B cell (primary cell): Measurements from ENCODE around the gene LIPA. TPM values are rescaled to one million over a fixed set of nuclear protein-coding genes. Genes with fewer than 3 reads are reported as not detected.

Source experiments
- ATAC-seq: fragments of 200-7000 bp; cut with Tn5 transposase; one replicate; pipeline ENCODE4 v1.10.0; 2021; ENCODE audit warnings: low read depth, mild to moderate bottlenecking, moderate number of reproducible peaks, moderate library complexity
- CTCF ChIA-PET: fragments of 350-600 bp; sonication (Branson Sonifier 250); formaldehyde crosslinking; loops from one replicate; lab custom pipeline; 2021; ENCODE audit warnings: antibody characterized with exemption, inconsistent platforms; lab: Charles Lee
- POLR2A ChIA-PET: fragments of 350-600 bp; sonication (Branson Sonifier 250); formaldehyde crosslinking; loops from one replicate; lab custom pipeline; 2021; ENCODE audit warnings: antibody characterized with exemption; lab: Charles Lee
- DNase-seq: peaks from one replicate; pipeline ENCODE4 v3.0.0; 2013
- H2AFZ ChIP-seq: 2 replicates; pipeline ENCODE4 v1.6.1; 2012; ENCODE audit warnings: mild to moderate bottlenecking, low read depth, low read length; ENCODE audit not compliant: insufficient read depth, poor library complexity, severe bottlenecking
- H3K27ac ChIP-seq, 2 donors: 1 replicate in 1 of 2; 2 replicates in 1 of 2; pipeline ENCODE4 v1.5.1; 2012 to 2013; ENCODE audit warnings: low read length in 2 of 2, mild to moderate bottlenecking in 2 of 2, moderate library complexity in 1 of 2
- H3K27me3 ChIP-seq, 4 experiments: fragments of 200-600 bp in 1 of 4; sonication (generic) in 1 of 4; replicated peaks in 1 of 4; 1 replicate in 2 of 4; 2 replicates in 2 of 4; pipeline versions ENCODE4 v1.6.1 to v1.7.0; 2013 to 2016; ENCODE audit warnings: low read length in 3 of 4, mild to moderate bottlenecking in 2 of 4, mixed read lengths in 1 of 4, moderate library complexity in 1 of 4; ENCODE audit not compliant: insufficient read depth in 4 of 4, control insufficient read depth in 3 of 4; ENCODE audit errors: control extremely low read depth in 1 of 4
- H3K36me3 ChIP-seq, 2 experiments: replicated peaks in 1 of 2; 1 replicate in 1 of 2; 2 replicates in 1 of 2; pipeline versions ENCODE4 v1.6.1 to v1.7.1; 2013; ENCODE audit warnings: low read length in 1 of 2; ENCODE audit not compliant: insufficient read depth in 2 of 2, control insufficient read depth in 1 of 2; ENCODE audit errors: control extremely low read depth in 1 of 2, extremely low read depth in 1 of 2
- H3K4me1 ChIP-seq, 2 donors: fragments of 200-600 bp in 1 of 2; sonication (generic) in 1 of 2; 1 replicate in 1 of 2; 2 replicates in 1 of 2; pipeline versions ENCODE4 v1.5.1 to v1.6.1; 2013 to 2017; ENCODE audit warnings: low read length in 2 of 2; ENCODE audit not compliant: control insufficient read depth in 2 of 2, insufficient read depth in 2 of 2
- H3K4me2 ChIP-seq: replicated peaks from 2 replicates; pipeline ENCODE3; 2012; ENCODE audit warnings: mild to moderate bottlenecking, low read depth, low read length; ENCODE audit not compliant: poor library complexity, severe bottlenecking
- H3K4me3 ChIP-seq, 5 experiments: fragments of 200-600 bp in 1 of 5; sonication (generic) in 1 of 5; 1 replicate in 3 of 5; 2 replicates in 2 of 5; pipeline versions ENCODE4 v1.5.1 to v1.7.0; 2011 to 2016; ENCODE audit warnings: low read length in 4 of 5, mild to moderate bottlenecking in 4 of 5, low read depth in 2 of 5, control low read depth in 1 of 5, moderate library complexity in 1 of 5; ENCODE audit not compliant: insufficient read depth in 1 of 5; ENCODE audit errors: control extremely low read depth in 1 of 5, extremely low read depth in 1 of 5
- H3K79me2 ChIP-seq: fragments of 200-600 bp; sonication (generic); one replicate; pipeline ENCODE4 v1.6.0; 2016; ENCODE audit warnings: low read length; ENCODE audit not compliant: control insufficient read depth, insufficient read depth
- H3K9ac ChIP-seq: fragments of 200-600 bp; sonication (generic); 2 replicates; pipeline ENCODE4 v1.6.1; 2017; ENCODE audit warnings: mild to moderate bottlenecking, low read length, moderate library complexity
- H3K9me3 ChIP-seq, 3 donors: one replicate each; pipeline versions ENCODE4 v1.6.1 to v1.7.1; 2013; ENCODE audit warnings: low read length in 2 of 3; ENCODE audit not compliant: control insufficient read depth in 2 of 3, insufficient read depth in 1 of 3; ENCODE audit errors: control extremely low read depth in 1 of 3
- H4K20me1 ChIP-seq: 2 replicates; pipeline ENCODE4 v1.6.0; 2012; ENCODE audit warnings: mild to moderate bottlenecking, low read length; ENCODE audit not compliant: insufficient read depth, control insufficient read depth, poor library complexity, severe bottlenecking
- H3K27ac Mint-ChIP-seq: one replicate; pipeline ENCODE4 v1.8.0; 2021; ENCODE audit warnings: mixed read lengths
- H3K27me3 Mint-ChIP-seq: one replicate; pipeline ENCODE4 v1.8.0; 2021; ENCODE audit warnings: mixed read lengths
- H3K4me1 Mint-ChIP-seq: one replicate; pipeline ENCODE4 v1.8.0; 2021; ENCODE audit warnings: mixed read lengths
- H3K4me3 Mint-ChIP-seq: one replicate; pipeline ENCODE4 v1.8.0; 2021; ENCODE audit warnings: mixed read lengths
- H3K9me3 Mint-ChIP-seq: one replicate; pipeline ENCODE4 v1.8.0; 2022; ENCODE audit warnings: mixed read lengths; ENCODE audit not compliant: insufficient read depth
- EZH2 ChIP-seq: IDR thresholded peaks from 2 replicates; pipeline ENCODE4 v1.6.1; 2012; ENCODE audit warnings: borderline replicate concordance, low read depth, mild to moderate bottlenecking, moderate library complexity, low read length; ENCODE audit not compliant: insufficient read depth, poor library complexity, severe bottlenecking
- WGBS: methylation state at CpG from one replicate; pipeline ENCODE4 v1.1.5; 2013; ENCODE audit warnings: missing lambda C conversion rate; ENCODE audit not compliant: insufficient coverage; 5-methylcytosine and 5-hydroxymethylcytosine counted together
- intact Hi-C: fragments of 100-400 bp; cut with micrococcal nuclease; formaldehyde crosslinking; loops from one replicate; pipeline ENCODE4 v1.10.0; 2022
- polyA plus RNA-seq: library from polyadenylated mRNA; depleted of rRNA; stranded (reverse); fragments of >200 nt; gene quantifications from 2 replicates; pipeline ENCODE4 v1.2.3, GENCODE V29; 2012
- total RNA-seq, 2 donors: library from RNA; stranded (reverse); fragments of 120-200 nt in 1 of 2; gene quantifications; 1 replicate in 1 of 2; 2 replicates in 1 of 2; pipeline versions ENCODE4 v1.2.3 to v1.2.4, GENCODE V29; 2013 to 2022
- TF ChIP-seq, protein P1 (sequence below): fragments of 200-600 bp; IDR thresholded peaks from one replicate; pipeline ENCODE4 v1.8.0; 2022; ENCODE audit warnings: antibody characterized with exemption, mild to moderate bottlenecking

Gene LIPA
- total and polyA plus RNA-seq, 2 donors (not counting 1 experiment from before 2014, with no cell fraction given) = 16.4 to 36.5 TPM

DNA sequence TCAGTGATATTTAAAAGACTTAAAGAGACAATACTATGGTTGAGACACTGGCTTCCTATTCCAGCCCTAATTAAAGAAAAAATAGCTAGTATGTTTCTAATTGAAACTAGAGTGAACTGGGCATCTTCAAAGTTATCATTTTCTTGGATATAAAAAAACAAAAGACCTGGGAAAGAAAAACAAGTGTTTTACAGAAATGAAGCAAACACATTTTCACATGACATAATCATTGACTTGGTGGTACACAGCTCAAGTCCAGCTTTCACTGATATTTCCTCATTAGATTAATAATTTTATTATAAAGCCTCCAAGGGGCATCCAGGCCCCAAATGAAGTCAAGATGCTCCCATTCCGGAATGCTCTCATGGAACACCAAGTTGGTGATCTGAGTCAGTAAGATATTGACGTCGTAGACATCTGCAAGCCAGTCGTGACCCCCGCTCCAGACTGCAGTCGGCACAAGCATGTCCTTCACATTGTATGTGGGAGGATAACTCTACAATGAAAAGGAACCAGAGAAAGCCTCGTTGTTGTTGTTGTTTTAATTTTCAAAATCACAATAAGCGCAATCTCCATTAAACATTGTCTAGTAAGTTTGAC is 36.9 kb downstream of the LIPA start:
- peaks cover 9 to 11% of the 10 kb centered on the region in 2 donors for H3K4me1 ChIP-seq
- Mint-ChIP-seq H3K4me3 (no peak overlapping the region), H3K27me3 (peaks cover 17% of the 10 kb centered on the region), H3K27ac (no peak overlapping the region), H3K9me3 (no peaks in the 10 kb centered on the region), H3K4me1 (peaks cover 12% of the 10 kb centered on the region)
- H3K27ac ChIP-seq = no peak overlapping the region
- no peak overlapping the region for H3K4me3 ChIP-seq
- ATAC-seq (no peak), DNase-seq (no peak)
- H3K9me3 ChIP-seq = no peaks in the 10 kb centered on the region
- POLR2A ChIA-PET = no interaction called here
- H4K20me1 ChIP-seq = no peaks in the 10 kb centered on the region
- H3K4me2 ChIP-seq = no peak overlapping the region
- CTCF ChIA-PET = interaction anchor here (0.7 to 7.3 kb wide), 26 partner anchors 8 to 650 kb away, joined by 3 to 95 read pairs (median 6); partner anchors contain the start of genes CH25H, FAS and LIPA
- no peak overlapping the region for H3K9ac ChIP-seq
- no peak overlapping the region for H2AFZ ChIP-seq
- H3K79me2 ChIP-seq = no peaks in the 10 kb centered on the region
- WGBS = 95% methylated on average over 6 of the region's 8 CpGs
- TF ChIP-seq EZH2 = no peak
- TF ChIP-seq, protein P1, sequence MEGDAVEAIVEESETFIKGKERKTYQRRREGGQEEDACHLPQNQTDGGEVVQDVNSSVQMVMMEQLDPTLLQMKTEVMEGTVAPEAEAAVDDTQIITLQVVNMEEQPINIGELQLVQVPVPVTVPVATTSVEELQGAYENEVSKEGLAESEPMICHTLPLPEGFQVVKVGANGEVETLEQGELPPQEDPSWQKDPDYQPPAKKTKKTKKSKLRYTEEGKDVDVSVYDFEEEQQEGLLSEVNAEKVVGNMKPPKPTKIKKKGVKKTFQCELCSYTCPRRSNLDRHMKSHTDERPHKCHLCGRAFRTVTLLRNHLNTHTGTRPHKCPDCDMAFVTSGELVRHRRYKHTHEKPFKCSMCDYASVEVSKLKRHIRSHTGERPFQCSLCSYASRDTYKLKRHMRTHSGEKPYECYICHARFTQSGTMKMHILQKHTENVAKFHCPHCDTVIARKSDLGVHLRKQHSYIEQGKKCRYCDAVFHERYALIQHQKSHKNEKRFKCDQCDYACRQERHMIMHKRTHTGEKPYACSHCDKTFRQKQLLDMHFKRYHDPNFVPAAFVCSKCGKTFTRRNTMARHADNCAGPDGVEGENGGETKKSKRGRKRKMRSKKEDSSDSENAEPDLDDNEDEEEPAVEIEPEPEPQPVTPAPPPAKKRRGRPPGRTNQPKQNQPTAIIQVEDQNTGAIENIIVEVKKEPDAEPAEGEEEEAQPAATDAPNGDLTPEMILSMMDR = no peak
- intact Hi-C loops = no loop called here
- peaks cover 4 to 14% of the 10 kb centered on the region in 2 experiments for H3K36me3 ChIP-seq
- peaks cover 0 to 16% (median 14%) of the 10 kb centered on the region in 4 experiments for H3K27me3 ChIP-seq

DNA sequence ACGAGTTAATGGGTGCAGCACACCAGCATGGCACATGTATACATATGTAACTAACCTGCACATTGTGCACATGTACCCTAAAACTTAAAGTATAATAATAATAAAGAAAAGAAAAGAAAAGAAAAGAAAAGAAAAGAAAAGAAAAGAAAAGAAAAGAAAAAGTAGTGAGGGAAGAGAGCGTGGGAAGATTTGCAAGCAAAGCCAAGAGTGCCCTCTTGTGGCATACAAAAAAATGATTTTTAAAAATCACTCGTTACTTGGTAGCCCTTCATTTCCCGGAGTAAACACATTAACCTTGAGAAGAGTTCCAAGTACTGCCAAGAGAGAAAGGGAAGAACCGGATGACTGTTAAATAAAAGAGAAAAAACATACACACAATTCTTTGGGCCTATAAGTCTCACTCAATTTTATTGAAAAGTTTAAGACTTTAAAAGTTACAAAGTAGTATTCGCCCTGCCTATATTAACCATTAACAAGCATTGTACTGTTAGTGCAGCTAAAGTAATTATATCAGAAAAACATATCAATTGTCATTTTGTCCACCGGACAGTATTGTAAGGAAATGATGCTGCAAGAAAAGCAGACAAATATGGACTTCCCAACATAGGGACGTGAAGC is 38.3 kb downstream of the LIPA start:
- Mint-ChIP-seq H3K4me3 (no peak overlapping the region), H3K27ac (no peak overlapping the region), H3K9me3 (no peaks in the 10 kb centered on the region), H3K27me3 (peaks cover 23% of the 10 kb centered on the region), H3K4me1 (peaks cover 20% of the 10 kb centered on the region)
- ATAC-seq = no peak
- CTCF ChIA-PET = interaction anchor here (0.7 to 7.3 kb wide), 24 partner anchors 8 to 630 kb away, joined by 3 to 95 read pairs (median 6); partner anchors contain the start of genes FAS, LIPA and RNLS
- H2AFZ ChIP-seq = no peak overlapping the region
- peaks cover 0 to 27% (median 25%) of the 10 kb centered on the region in 4 experiments for H3K27me3 ChIP-seq
- TF ChIP-seq, protein P1 = peak; percentile 85
- TF ChIP-seq EZH2 = no peak
- intact Hi-C loops = loop anchor here (1.0 kb wide), 3 partner anchors 183 to 378 kb away; no protein-coding TSS in a partner anchor
- H3K9ac ChIP-seq = no peak overlapping the region
- POLR2A ChIA-PET = no interaction called here
- H3K4me2 ChIP-seq = no peak overlapping the region
- H3K27ac ChIP-seq = no peak overlapping the region
- no peaks in the 10 kb centered on the region for H3K9me3 ChIP-seq
- no peaks in the 10 kb centered on the region for H3K79me2 ChIP-seq
- H3K36me3 ChIP-seq = peaks cover 4 to 14% of the 10 kb centered on the region in 2 experiments
- H3K4me1 ChIP-seq = peaks cover 17 to 20% of the 10 kb centered on the region in 2 donors
- WGBS = no CpG with 5 or more reads among the region's 8 CpGs
- DNase-seq = peak; percentile 57
- H4K20me1 ChIP-seq = no peaks in the 10 kb centered on the region
- H3K4me3 ChIP-seq = no peak overlapping the region
